ENCODE measurements around the gene FAM98C. TPM values are rescaled to one million over a fixed set of nuclear protein-coding genes. Genes with fewer than 3 reads are reported as not detected.

FAM98C gene
- total RNA-seq, 1 donor from 2014 or later: 25.2 TPM

DNA sequence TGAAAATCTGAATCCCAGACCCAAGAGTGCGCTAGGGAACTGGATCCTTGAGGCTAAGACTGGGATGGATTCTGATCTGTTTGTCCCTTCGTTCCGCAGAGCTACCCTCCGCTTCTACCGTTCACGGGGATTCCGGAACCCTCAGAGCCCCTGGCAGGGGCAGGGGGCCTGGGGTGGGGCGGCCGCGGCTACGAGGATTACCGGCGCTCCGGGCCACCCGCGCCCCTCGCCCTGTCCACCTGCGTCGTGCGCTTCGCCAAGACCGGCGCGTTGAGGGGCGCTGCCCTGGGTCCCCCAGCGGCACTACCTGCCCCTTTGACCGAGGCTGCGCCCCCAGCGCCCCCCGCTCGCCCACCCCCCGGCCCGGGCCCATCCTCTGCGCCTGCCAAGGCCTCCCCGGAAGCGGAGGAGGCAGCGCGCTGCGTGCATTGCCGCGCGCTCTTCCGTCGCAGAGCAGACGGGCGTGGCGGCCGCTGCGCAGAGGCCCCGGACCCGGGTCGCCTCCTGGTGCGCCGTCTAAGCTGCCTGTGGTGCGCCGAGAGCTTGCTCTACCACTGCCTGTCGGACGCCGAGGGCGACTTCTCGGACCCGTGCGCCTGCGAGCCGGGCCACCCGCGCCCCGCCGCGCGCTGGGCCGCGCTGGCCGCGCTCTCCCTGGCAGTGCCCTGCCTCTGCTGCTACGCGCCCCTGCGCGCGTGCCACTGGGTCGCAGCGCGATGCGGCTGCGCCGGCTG lies 7.3 kb upstream of the FAM98C start:
- Mint-ChIP-seq H3K27me3 (peaks cover 52% of the 10 kb centered on the region), H3K9me3 (no peaks in the 10 kb centered on the region), H3K27ac (no peak overlapping the region), H3K36me3 (peaks cover 18% of the 10 kb centered on the region), H3K4me1 (ENCODE audit: unreplicated experiment) (no peaks in the 10 kb centered on the region), H3K4me3 (no peak overlapping the region)
- TF ChIP-seq, protein P1, sequence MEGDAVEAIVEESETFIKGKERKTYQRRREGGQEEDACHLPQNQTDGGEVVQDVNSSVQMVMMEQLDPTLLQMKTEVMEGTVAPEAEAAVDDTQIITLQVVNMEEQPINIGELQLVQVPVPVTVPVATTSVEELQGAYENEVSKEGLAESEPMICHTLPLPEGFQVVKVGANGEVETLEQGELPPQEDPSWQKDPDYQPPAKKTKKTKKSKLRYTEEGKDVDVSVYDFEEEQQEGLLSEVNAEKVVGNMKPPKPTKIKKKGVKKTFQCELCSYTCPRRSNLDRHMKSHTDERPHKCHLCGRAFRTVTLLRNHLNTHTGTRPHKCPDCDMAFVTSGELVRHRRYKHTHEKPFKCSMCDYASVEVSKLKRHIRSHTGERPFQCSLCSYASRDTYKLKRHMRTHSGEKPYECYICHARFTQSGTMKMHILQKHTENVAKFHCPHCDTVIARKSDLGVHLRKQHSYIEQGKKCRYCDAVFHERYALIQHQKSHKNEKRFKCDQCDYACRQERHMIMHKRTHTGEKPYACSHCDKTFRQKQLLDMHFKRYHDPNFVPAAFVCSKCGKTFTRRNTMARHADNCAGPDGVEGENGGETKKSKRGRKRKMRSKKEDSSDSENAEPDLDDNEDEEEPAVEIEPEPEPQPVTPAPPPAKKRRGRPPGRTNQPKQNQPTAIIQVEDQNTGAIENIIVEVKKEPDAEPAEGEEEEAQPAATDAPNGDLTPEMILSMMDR (conservative IDR thresholded peaks at IDR 0.05): no peak
- DNase-seq (ENCODE audit: extremely low spot score, unreplicated experiment): no peak

DNA sequence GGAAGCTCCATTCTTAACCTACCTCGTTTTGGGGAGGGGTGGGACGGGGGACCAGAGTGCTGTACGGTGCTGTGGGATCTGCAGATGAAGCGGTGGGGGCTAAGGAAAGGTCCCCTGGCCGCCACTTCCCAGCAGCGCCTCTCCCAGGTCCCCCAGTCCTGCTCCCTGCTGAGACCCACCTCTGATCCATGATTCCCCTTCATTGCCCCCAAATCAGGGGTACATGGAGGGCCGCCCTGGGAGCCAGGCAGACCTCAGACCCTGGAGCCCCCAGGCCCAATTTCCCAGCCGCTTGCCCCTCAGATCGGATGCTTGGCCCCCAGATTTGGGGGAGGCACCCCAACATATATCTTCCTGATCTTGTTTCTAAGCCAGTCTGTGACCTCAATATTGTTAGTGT lies 3.8 kb upstream of the FAM98C start:
- no peaks in the 10 kb centered on the region for H3K9me3 Mint-ChIP-seq
- DNase-seq (ENCODE audit: extremely low spot score, unreplicated experiment): no peak
- H3K4me1 Mint-ChIP-seq (ENCODE audit: unreplicated experiment): no peaks in the 10 kb centered on the region
- peaks cover 28% of the 10 kb centered on the region for H3K27me3 Mint-ChIP-seq
- no peak overlapping the region for H3K27ac Mint-ChIP-seq
- TF ChIP-seq, protein P1 (conservative IDR thresholded peaks at IDR 0.05): no peak
- H3K4me3 Mint-ChIP-seq: no peak overlapping the region
- peaks cover 6% of the 10 kb centered on the region for H3K36me3 Mint-ChIP-seq

DNA sequence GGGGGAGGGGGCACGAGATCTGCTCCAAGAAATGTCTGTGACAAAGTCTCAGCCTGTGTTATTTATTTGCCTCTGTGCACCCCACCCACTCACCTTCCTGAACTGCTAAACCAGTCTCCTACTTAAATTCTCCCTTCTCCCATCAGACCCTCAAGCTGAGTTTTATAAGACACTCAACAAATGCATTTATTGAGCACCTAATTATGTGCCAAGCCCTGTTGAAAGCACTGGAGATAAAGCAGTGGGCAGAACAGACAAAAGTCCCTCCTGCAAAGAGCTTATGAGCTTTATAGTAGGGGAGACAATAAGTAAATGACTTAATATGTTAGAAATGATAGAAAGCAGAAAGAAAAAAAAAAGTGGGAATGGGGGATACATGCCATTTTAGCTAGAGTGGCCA lies 3.4 kb upstream of the FAM98C start:
- TF ChIP-seq, protein P1 (conservative IDR thresholded peaks at IDR 0.05): no peak
- DNase-seq (ENCODE audit: extremely low spot score, unreplicated experiment): no peak
- no peak overlapping the region for H3K27ac Mint-ChIP-seq
- H3K4me1 Mint-ChIP-seq (ENCODE audit: unreplicated experiment): no peaks in the 10 kb centered on the region
- H3K4me3 Mint-ChIP-seq: no peak overlapping the region
- peaks cover 26% of the 10 kb centered on the region for H3K27me3 Mint-ChIP-seq
- H3K9me3 Mint-ChIP-seq: no peaks in the 10 kb centered on the region
- peaks cover 5% of the 10 kb centered on the region for H3K36me3 Mint-ChIP-seq

DNA sequence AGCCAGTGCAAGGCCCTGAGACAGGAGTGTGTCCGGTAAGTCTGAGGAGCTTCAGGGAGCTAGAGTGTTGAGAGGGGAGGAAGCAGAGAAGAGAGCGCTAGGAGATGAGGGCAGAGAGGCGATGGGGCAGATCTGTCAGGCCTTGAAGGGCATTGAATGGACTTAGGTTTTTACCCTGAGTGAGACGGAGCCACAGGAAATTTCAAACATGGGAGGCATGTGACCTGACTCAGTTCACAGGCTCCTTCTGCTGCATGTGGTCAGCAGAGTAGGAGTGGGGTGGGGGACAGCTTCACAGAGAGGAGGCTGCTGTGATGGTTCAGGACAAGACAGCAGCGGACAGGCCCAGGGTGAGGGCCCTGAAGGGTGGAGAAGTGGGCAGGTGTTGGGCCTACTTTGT lies 2.5 kb upstream of the FAM98C start:
- Mint-ChIP-seq H3K9me3 (no peaks in the 10 kb centered on the region), H3K27me3 (peaks cover 23% of the 10 kb centered on the region), H3K4me1 (ENCODE audit: unreplicated experiment) (no peaks in the 10 kb centered on the region), H3K4me3 (no peak overlapping the region), H3K27ac (no peak overlapping the region), H3K36me3 (peaks cover 5% of the 10 kb centered on the region)
- TF ChIP-seq, protein P1 (conservative IDR thresholded peaks at IDR 0.05): no peak
- DNase-seq (ENCODE audit: extremely low spot score, unreplicated experiment): no peak

DNA sequence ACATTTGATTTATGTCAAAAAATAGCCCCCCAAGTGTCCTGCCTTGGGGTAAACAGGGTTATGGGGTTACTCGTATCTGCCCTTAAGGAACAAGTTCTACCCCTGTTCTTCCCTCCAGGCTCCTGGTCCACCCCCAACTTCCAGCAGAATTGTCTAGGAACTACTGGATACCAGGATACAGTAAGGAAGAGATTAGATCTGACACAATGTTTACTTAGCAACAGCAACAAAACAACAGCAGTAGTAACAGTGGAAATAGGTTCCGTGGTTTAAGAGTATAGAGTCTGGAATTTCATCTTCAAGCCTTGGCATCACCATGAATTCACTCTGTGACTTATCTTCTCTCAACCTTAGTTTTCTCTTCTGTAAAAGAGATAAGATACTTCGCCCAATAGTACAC lies 1.7 kb upstream of the FAM98C start:
- Mint-ChIP-seq H3K4me3 (no peak overlapping the region), H3K27me3 (peaks cover 23% of the 10 kb centered on the region), H3K4me1 (ENCODE audit: unreplicated experiment) (no peaks in the 10 kb centered on the region), H3K27ac (no peak overlapping the region), H3K36me3 (peaks cover 5% of the 10 kb centered on the region), H3K9me3 (no peaks in the 10 kb centered on the region)
- DNase-seq (ENCODE audit: extremely low spot score, unreplicated experiment): no peak
- TF ChIP-seq, protein P1 (conservative IDR thresholded peaks at IDR 0.05): no peak
